Measurements from ENCODE around the gene PSMD6.

Gene PSMD6

GRCh38 chr3:64010199-64010598 lies 13.1 kb downstream of the PSMD6 start:
- TF ChIP-seq EZH2 (IDR thresholded peaks at IDR 0.05) (no peak), FOXP2 (optimal IDR thresholded peaks at IDR 0.05; ENCODE audit: control extremely low read depth, extremely low read length, insufficient read depth) (no peak), POLR2AphosphoS5 (IDR thresholded peaks at IDR 0.05; ENCODE audit: borderline replicate concordance, low read depth, low read length) (no peak)
- H3K36me3 ChIP-seq (ENCODE audit: insufficient read depth, low read length): peaks cover 81% of the 10 kb centered on the region
- no peak overlapping the region for H3K27ac ChIP-seq
- no peak overlapping the region for H3K9ac ChIP-seq (ENCODE audit: insufficient read length)
- no peaks in the 10 kb centered on the region for H3K9me3 ChIP-seq (ENCODE audit: low read depth, low read length)
- no peak overlapping the region for H3K4me3 ChIP-seq
- no peak for DNase-seq (ENCODE audit: low read depth, low spot score)

GRCh38 chr3:64009528-64009927 lies 13.8 kb downstream of the PSMD6 start:
- peaks cover 75% of the 10 kb centered on the region for H3K36me3 ChIP-seq (ENCODE audit: insufficient read depth, low read length)

GRCh38 chr3:64008487-64009351 lies 14.6 kb downstream of the PSMD6 start:
- Histone ChIP-seq H3K27ac (no peak overlapping the region), H3K9ac (ENCODE audit: insufficient read length) (no peak overlapping the region), H3K4me3 (no peak overlapping the region), H3K36me3 (ENCODE audit: insufficient read depth, low read length) (peaks cover 67% of the 10 kb centered on the region), H3K9me3 (ENCODE audit: low read depth, low read length) (no peaks in the 10 kb centered on the region)
- DNase-seq (ENCODE audit: low read depth, low spot score): no peak
- no peak for TF ChIP-seq FOXP2 (optimal IDR thresholded peaks at IDR 0.05; ENCODE audit: control extremely low read depth, extremely low read length, insufficient read depth)
- TF ChIP-seq EZH2 (IDR thresholded peaks at IDR 0.05): no peak
- TF ChIP-seq POLR2AphosphoS5 (IDR thresholded peaks at IDR 0.05; ENCODE audit: borderline replicate concordance, low read depth, low read length): no peak

More at GRCh38 chr3:64009528-64009927, 13.8 kb downstream of the PSMD6 start:
- no peak overlapping the region for H3K27ac ChIP-seq
- no peaks in the 10 kb centered on the region for H3K9me3 ChIP-seq (ENCODE audit: low read depth, low read length)
- no peak for DNase-seq (ENCODE audit: low read depth, low spot score)
- no peak overlapping the region for H3K4me3 ChIP-seq
- no peak overlapping the region for H3K9ac ChIP-seq (ENCODE audit: insufficient read length)
- TF ChIP-seq EZH2 (IDR thresholded peaks at IDR 0.05): no peak
- TF ChIP-seq POLR2AphosphoS5 (IDR thresholded peaks at IDR 0.05; ENCODE audit: borderline replicate concordance, low read depth, low read length): no peak
- no peak for TF ChIP-seq FOXP2 (optimal IDR thresholded peaks at IDR 0.05; ENCODE audit: control extremely low read depth, extremely low read length, insufficient read depth)

- Histone ChIP-seq H3K9me3 (ENCODE audit: low read depth, low read length) (no peaks in the 10 kb centered on the region), H3K4me3 (no peak overlapping the region), H3K36me3 (ENCODE audit: insufficient read depth, low read length) (peaks cover 60% of the 10 kb centered on the region), H3K27ac (no peak overlapping the region), H3K9ac (ENCODE audit: insufficient read length) (no peak overlapping the region)
- TF ChIP-seq EZH2 (IDR thresholded peaks at IDR 0.05): no peak
- no peak for TF ChIP-seq FOXP2 (optimal IDR thresholded peaks at IDR 0.05; ENCODE audit: control extremely low read depth, extremely low read length, insufficient read depth)
- no peak for TF ChIP-seq POLR2AphosphoS5 (IDR thresholded peaks at IDR 0.05; ENCODE audit: borderline replicate concordance, low read depth, low read length)
- no peak for DNase-seq (ENCODE audit: low read depth, low spot score)
Observed at GRCh38 chr3:64008017-64008416, 15.3 kb downstream of the PSMD6 start.

- H3K36me3 ChIP-seq (ENCODE audit: insufficient read depth, low read length): peaks cover 18% of the 10 kb centered on the region
- no peak for TF ChIP-seq POLR2AphosphoS5 (IDR thresholded peaks at IDR 0.05; ENCODE audit: borderline replicate concordance, low read depth, low read length)
- TF ChIP-seq EZH2 (IDR thresholded peaks at IDR 0.05): no peak
- no peak for TF ChIP-seq FOXP2 (optimal IDR thresholded peaks at IDR 0.05; ENCODE audit: control extremely low read depth, extremely low read length, insufficient read depth)
- no peak overlapping the region for H3K27ac ChIP-seq
- H3K9ac ChIP-seq (ENCODE audit: insufficient read length): no peak overlapping the region
- DNase-seq (ENCODE audit: low read depth, low spot score): no peak
- H3K4me3 ChIP-seq: no peak overlapping the region
- no peaks in the 10 kb centered on the region for H3K9me3 ChIP-seq (ENCODE audit: low read depth, low read length)
Observed at GRCh38 chr3:64003589-64003988, 19.7 kb downstream of the PSMD6 start.

GRCh38 chr3:64002233-64002632 lies 21.1 kb downstream of the PSMD6 start:
- TF ChIP-seq FOXP2 (optimal IDR thresholded peaks at IDR 0.05; ENCODE audit: control extremely low read depth, extremely low read length, insufficient read depth) (no peak), EZH2 (IDR thresholded peaks at IDR 0.05) (no peak), POLR2AphosphoS5 (IDR thresholded peaks at IDR 0.05; ENCODE audit: borderline replicate concordance, low read depth, low read length) (no peak)
- no peak for DNase-seq (ENCODE audit: low read depth, low spot score)
- H3K9me3 ChIP-seq (ENCODE audit: low read depth, low read length): no peaks in the 10 kb centered on the region

GRCh38 chr3:64000453-64001055 lies 22.7 kb downstream of the PSMD6 start:
- TF ChIP-seq EZH2 (IDR thresholded peaks at IDR 0.05) (no peak), FOXP2 (optimal IDR thresholded peaks at IDR 0.05; ENCODE audit: control extremely low read depth, extremely low read length, insufficient read depth) (no peak), POLR2AphosphoS5 (IDR thresholded peaks at IDR 0.05; ENCODE audit: borderline replicate concordance, low read depth, low read length) (no peak)
- no peak overlapping the region for H3K27ac ChIP-seq
- DNase-seq (ENCODE audit: low read depth, low spot score): no peak
- H3K9ac ChIP-seq (ENCODE audit: insufficient read length): no peak overlapping the region
- H3K36me3 ChIP-seq (ENCODE audit: insufficient read depth, low read length): peaks cover under 1% of the 10 kb centered on the region; the same call in 1 of the 2 replicates
- H3K4me3 ChIP-seq: no peak overlapping the region
- H3K9me3 ChIP-seq (ENCODE audit: low read depth, low read length): no peaks in the 10 kb centered on the region

More at GRCh38 chr3:64002233-64002632, 21.1 kb downstream of the PSMD6 start:
- no peak overlapping the region for H3K9ac ChIP-seq (ENCODE audit: insufficient read length)
- H3K27ac ChIP-seq: no peak overlapping the region
- H3K4me3 ChIP-seq: no peak overlapping the region
- peaks cover 5% of the 10 kb centered on the region; the same call in 1 of the 2 replicates for H3K36me3 ChIP-seq (ENCODE audit: insufficient read depth, low read length)
